HG02885 (cell line): ENCODE data around the gene KCNIP3.

Source experiments
- ATAC-seq: cut with Tn5 transposase; IDR thresholded peaks from one replicate; pipeline ENCODE4 v1.9.1; 2021; ENCODE audit warnings: mild to moderate bottlenecking; ENCODE audit not compliant: unreplicated experiment, poor library complexity

KCNIP3 gene

GRCh38 chr2:95380731-95381130 is 83.6 kb downstream of the KCNIP3 start:
- no peak for ATAC-seq

- ATAC-seq, result no peak
Measured at GRCh38 chr2:95381212-95382191, 84.4 kb downstream of the KCNIP3 start.

- ATAC-seq, result no peak
Measured at GRCh38 chr2:95382192-95382591, 85.0 kb downstream of the KCNIP3 start.

GRCh38 chr2:95382686-95383634 is 85.8 kb downstream of the KCNIP3 start:
- no peak for ATAC-seq

- ATAC-seq, result no peak
Measured at GRCh38 chr2:95383635-95384027, 86.5 kb downstream of the KCNIP3 start.

- no peak for ATAC-seq
Measured at GRCh38 chr2:95384854-95385569, 87.9 kb downstream of the KCNIP3 start.

GRCh38 chr2:95385570-95385984 is 88.4 kb downstream of the KCNIP3 start:
- no peak for ATAC-seq

GRCh38 chr2:95386031-95386430 is 88.9 kb downstream of the KCNIP3 start:
- ATAC-seq, result no peak

- ATAC-seq, result no peak
Measured at GRCh38 chr2:95387358-95387757, 90.2 kb downstream of the KCNIP3 start.

GRCh38 chr2:95388091-95388692 is 91.0 kb downstream of the KCNIP3 start:
- ATAC-seq, result no peak

- ATAC-seq, result peak; percentile 13
Measured at GRCh38 chr2:95388856-95389244, 91.7 kb downstream of the KCNIP3 start.

- ATAC-seq, result peak; percentile 86
Measured at GRCh38 chr2:95389245-95390119, 92.3 kb downstream of the KCNIP3 start.

GRCh38 chr2:95390272-95390880 is 93.2 kb downstream of the KCNIP3 start:
- ATAC-seq, result no peak

- ATAC-seq, result no peak
Measured at GRCh38 chr2:95390881-95391321, 93.8 kb downstream of the KCNIP3 start.

- no peak for ATAC-seq
Measured at GRCh38 chr2:95391641-95392310, 94.6 kb downstream of the KCNIP3 start.

- ATAC-seq, result no peak
Measured at GRCh38 chr2:95392320-95392719, 95.2 kb downstream of the KCNIP3 start.

- ATAC-seq, result no peak
Measured at GRCh38 chr2:95392730-95393455, 95.7 kb downstream of the KCNIP3 start.
